ENCODE results near the gene CHPF2. TPM values are rescaled to one million over a fixed set of nuclear protein-coding genes. Genes with fewer than 3 reads are reported as not detected.
A peak's percentile ranks its signal among the peaks of the same experiment; 100 is the strongest.

Gene CHPF2
- total RNA-seq, 1 experiment from 2014 or later: 33.7 TPM

GRCh38 chr7:151256410-151257045, 24.2 kb downstream of the CHPF2 start:
- DNase-seq (ENCODE audit: extremely low read depth, low read depth): no peak

- no peak for DNase-seq (ENCODE audit: extremely low read depth, low read depth)
These were observed 25.7 kb downstream of the CHPF2 start for GRCh38 chr7:151257990-151258389.

DNA sequence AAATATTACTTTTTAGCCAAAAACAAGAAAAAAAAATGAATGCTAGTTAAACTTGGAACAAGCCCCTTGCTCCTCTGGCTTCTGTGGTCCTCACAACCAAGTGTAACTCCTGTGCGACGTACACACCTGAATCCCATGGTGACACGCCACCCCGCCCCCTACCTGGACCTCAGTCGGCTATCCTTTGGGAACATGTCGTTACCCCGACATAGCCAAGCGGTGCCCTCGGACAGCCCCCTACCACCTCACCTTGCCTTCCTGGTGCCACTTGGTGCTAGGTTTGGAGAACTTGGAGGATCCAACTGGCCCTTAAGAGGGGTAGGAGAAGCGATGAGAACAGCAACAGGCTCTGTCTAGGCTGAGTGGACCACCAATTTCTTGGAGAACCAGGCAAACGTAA, 28.2 kb downstream of the CHPF2 start:
- no peak for DNase-seq (ENCODE audit: extremely low read depth, low read depth)

GRCh38 chr7:151260883-151261282, 28.6 kb downstream of the CHPF2 start:
- DNase-seq (ENCODE audit: extremely low read depth, low read depth): no peak

DNA sequence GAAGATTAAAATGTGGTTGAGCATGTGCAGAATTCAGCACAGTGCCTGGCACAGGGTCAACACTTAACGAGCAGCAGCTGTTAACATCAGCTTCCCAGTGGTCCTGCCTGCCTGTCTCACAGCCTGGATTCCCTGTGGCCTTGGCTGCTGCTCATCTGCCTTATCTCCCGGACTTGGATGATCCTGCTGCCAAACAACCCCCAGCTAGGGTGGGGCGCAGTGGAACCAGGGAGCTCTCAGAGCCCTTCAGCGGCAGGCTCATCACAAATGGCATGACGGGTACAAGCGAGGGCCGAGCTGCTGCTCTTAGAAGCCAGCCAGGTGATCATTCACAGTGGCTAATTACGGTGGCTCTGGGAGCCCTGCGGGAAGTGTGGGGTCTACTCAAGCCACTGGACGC, 29.2 kb downstream of the CHPF2 start:
- DNase-seq (ENCODE audit: extremely low read depth, low read depth): no peak

DNA sequence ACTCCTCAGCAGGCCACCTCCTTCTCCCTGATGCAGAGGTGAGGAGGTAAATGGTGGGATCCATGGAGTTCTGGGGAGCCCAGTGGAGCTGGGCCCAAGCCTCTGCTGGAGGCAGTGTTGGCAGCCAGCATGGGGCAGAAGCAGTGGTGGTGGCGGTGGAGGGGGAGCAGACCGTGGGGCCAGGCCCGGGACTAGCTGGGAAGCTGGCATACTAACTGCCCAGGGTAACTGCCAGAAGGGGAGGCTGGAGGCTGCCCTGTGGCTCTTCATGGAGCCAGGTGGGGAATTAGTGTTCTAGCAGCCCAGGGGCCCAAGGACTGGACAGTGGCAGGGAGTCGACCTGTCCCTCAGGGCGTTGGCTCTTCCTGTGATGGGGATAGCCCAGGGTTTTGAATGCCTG, 32.3 kb downstream of the CHPF2 start:
- no peak for DNase-seq (ENCODE audit: extremely low read depth, low read depth)

- no peak for DNase-seq (ENCODE audit: extremely low read depth, low read depth)
These were observed 33.2 kb downstream of the CHPF2 start for GRCh38 chr7:151265351-151265931.

GRCh38 chr7:151269511-151269910, 37.2 kb downstream of the CHPF2 start:
- no peak for DNase-seq (ENCODE audit: extremely low read depth, low read depth)

GRCh38 chr7:151271699-151272355, 39.5 kb downstream of the CHPF2 start:
- no peak for DNase-seq (ENCODE audit: extremely low read depth, low read depth)

GRCh38 chr7:151272405-151272804, 40.1 kb downstream of the CHPF2 start:
- no peak for DNase-seq (ENCODE audit: extremely low read depth, low read depth)

GRCh38 chr7:151272877-151273276, 40.6 kb downstream of the CHPF2 start:
- DNase-seq (ENCODE audit: extremely low read depth, low read depth): no peak

- no peak for DNase-seq (ENCODE audit: extremely low read depth, low read depth)
These were observed 41.5 kb downstream of the CHPF2 start for GRCh38 chr7:151273651-151274390.

GRCh38 chr7:151274396-151274795, 42.1 kb downstream of the CHPF2 start:
- DNase-seq (ENCODE audit: extremely low read depth, low read depth): no peak

- no peak for DNase-seq (ENCODE audit: extremely low read depth, low read depth)
These were observed 42.9 kb downstream of the CHPF2 start for GRCh38 chr7:151274936-151275812.

DNA sequence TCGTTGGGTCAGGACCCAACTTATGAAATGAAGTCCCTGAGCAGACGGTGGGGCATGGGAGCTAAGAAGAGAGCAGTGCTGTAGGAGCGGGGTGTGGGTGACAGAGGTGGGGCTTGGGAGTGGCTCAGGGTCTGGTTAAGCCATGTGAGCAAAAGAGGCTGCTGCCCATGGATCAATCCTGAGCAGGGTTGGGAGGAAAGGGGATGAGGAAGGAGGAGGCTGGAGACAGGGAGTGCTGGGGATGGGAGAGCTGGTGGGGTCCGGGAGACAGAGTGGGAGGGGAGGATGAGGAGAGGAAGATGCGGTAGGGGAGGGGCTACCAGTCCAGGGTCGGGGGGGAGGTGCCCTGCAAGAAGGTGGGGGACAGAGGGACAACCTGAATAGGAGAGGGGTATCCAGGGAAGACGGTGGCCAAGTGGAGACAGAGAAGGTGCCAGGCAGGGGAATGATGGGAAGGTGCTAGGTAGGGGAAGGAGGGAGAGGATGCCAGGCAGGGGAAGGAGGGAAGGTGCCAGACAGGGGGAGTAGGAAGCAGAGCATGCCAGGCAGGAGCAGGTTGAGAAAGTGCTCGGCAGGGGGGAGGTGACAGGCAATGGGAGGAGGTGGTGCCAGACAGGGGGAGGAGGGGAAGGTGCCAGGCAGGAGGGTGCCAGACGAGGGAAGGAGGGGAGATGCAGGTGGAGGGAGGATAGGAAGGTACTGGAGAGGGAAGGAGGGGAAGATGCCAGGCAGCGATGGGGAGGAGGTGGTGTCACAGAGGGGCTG, 43.7 kb downstream of the CHPF2 start:
- no peak for DNase-seq (ENCODE audit: extremely low read depth, low read depth)

DNA sequence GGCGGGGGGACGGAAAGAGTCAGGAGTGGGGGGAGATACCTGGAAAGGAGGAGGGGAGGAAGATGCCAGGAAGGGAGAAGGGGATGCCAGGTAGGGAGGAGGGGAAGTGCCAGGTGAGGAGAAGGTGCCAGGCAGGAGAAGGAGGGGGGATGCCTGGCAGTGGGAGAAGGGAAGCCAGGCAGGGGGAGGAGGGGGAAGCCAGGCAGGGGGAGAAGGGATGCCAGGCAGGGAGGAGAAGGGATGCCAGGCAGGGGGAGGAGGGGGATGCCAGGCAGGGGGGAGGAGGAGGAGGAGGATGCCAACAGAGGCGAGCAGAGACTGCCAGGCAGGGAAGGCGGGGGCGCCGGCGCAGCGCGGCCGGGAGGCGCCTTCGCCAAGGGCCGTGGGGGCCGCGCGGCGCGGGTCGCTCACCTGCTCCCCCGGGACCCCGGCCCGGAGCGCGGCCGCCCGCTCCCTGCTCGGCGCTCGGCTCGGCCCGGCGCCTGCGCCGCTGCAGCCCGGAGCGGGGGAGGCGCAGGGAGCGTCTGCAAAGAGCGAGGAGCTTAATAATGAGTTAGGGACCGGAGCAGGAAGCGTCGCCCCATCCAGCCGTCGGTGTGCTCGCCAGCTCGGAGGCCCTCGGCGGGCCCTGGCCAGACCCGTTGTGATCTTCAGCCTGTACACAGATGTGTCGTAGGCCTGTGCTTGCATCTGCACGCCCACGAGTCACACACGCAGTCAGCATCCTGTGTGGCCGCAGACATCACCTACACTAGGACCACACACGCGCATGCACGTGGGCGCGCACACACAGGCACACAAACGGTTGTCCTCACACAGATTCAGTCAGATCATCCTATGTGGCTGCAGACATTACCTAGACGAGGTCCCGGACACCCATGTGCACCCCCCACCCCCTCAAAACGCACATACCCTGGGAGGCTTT, 44.6 kb downstream of the CHPF2 start:
- peak; percentile 45 for DNase-seq (ENCODE audit: extremely low read depth, low read depth)

DNA sequence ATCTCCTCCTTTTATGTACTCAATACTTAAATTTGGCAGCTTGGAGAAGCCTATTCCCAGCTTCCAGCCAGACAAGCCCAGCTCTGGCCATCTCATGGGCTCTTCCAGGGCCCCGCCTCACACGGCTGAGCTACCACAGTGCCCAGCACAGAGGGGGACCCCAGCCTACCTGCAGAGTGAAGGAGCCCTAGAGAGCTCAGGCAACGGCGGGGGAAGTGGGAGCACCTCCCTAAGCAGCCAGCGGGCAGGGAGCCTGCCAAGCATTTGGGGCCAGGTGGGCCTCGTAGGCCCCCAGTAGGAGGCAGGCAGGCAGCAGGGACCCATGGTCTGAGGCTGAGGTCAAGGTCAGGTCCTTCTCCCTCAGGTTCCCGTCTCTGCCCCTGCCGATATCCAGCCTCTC, 45.3 kb downstream of the CHPF2 start:
- DNase-seq (ENCODE audit: extremely low read depth, low read depth): no peak

- DNase-seq (ENCODE audit: extremely low read depth, low read depth): no peak
These were observed 46.7 kb downstream of the CHPF2 start for GRCh38 chr7:151278949-151279348.

- no peak for DNase-seq (ENCODE audit: extremely low read depth, low read depth)
These were observed 47.6 kb downstream of the CHPF2 start for GRCh38 chr7:151279868-151280267.

All from NCI-H460 (cell line).